ENCODE measurements around the gene TOMM40.
"Not testable (repeated sequence)": the region's sequence is repeated elsewhere in the genome, so short reads cannot be mapped to it uniquely, and the experiment has no call there.

Gene TOMM40

GRCh38 chr19:44855606-44856005, 35.4 kb upstream of the TOMM40 start:
- H3K27ac ChIP-seq (ENCODE audit: low read length) = no peak overlapping the region
- peaks cover 21% of the 10 kb centered on the region for H3K36me3 ChIP-seq (ENCODE audit: insufficient read depth, low read depth, low read length)

GRCh38 chr19:44856421-44857083, 34.5 kb upstream of the TOMM40 start:
- Histone ChIP-seq H3K36me3 (ENCODE audit: insufficient read depth, low read depth, low read length) (peaks cover 30% of the 10 kb centered on the region), H3K4me1 (ENCODE audit: insufficient read depth, low read length) (no peaks in the 10 kb centered on the region), H3K9me3 (ENCODE audit: insufficient read depth, low read depth, low read length) (no peaks in the 10 kb centered on the region), H3K9ac (ENCODE audit: low read depth, low read length) (no peak overlapping the region), H3K27ac (ENCODE audit: low read length) (no peak overlapping the region), H3K27me3 (ENCODE audit: insufficient read depth, low read length) (no peaks in the 10 kb centered on the region), H3K4me3 (ENCODE audit: low read length) (no peak overlapping the region)

More at GRCh38 chr19:44855606-44856005, 35.4 kb upstream of the TOMM40 start:
- Histone ChIP-seq H3K27me3 (ENCODE audit: insufficient read depth, low read length) (no peaks in the 10 kb centered on the region), H3K9ac (ENCODE audit: low read depth, low read length) (no peak overlapping the region), H3K9me3 (ENCODE audit: insufficient read depth, low read depth, low read length) (no peaks in the 10 kb centered on the region), H3K4me1 (ENCODE audit: insufficient read depth, low read length) (peaks cover 2% of the 10 kb centered on the region; the same call in 1 of the 2 replicates), H3K4me3 (ENCODE audit: low read length) (no peak overlapping the region)

DNA sequence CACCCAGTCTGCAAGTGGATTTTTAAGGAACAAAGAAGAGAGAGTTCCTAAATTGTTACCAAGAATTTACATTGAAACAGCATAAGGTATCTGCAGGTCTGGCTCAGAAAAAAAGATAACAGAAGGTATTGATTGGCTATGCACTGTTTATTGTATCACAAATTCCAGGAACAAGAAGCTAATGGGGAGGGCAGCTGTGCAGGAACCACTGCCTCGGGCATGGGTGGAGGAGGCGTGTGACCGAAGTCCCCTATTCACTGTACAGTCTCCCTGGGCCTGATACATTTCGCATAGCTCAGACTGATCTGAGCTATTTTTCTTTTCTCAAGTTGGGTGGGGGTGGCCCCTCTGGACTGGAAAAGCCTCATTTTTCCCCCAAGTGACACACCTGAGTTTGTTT, 33.2 kb upstream of the TOMM40 start:
- no peaks in the 10 kb centered on the region for H3K9me3 ChIP-seq (ENCODE audit: insufficient read depth, low read depth, low read length)
- H3K36me3 ChIP-seq (ENCODE audit: insufficient read depth, low read depth, low read length) = peaks cover 35% of the 10 kb centered on the region
- no peaks in the 10 kb centered on the region for H3K4me1 ChIP-seq (ENCODE audit: insufficient read depth, low read length)
- H3K4me3 ChIP-seq (ENCODE audit: low read length) = no peak overlapping the region
- H3K9ac ChIP-seq (ENCODE audit: low read depth, low read length) = no peak overlapping the region
- H3K27ac ChIP-seq (ENCODE audit: low read length) = no peak overlapping the region
- H3K27me3 ChIP-seq (ENCODE audit: insufficient read depth, low read length) = no peaks in the 10 kb centered on the region

- not testable (repeated sequence) for H3K4me1 ChIP-seq (ENCODE audit: insufficient read depth, low read length); H3K9me3 ChIP-seq (ENCODE audit: insufficient read depth, low read depth, low read length); H3K9ac ChIP-seq (ENCODE audit: low read depth, low read length); H3K27ac ChIP-seq (ENCODE audit: low read length); H3K27me3 ChIP-seq (ENCODE audit: insufficient read depth, low read length); H3K4me3 ChIP-seq (ENCODE audit: low read length)
- peaks cover 48% of the 10 kb centered on the region for H3K36me3 ChIP-seq (ENCODE audit: insufficient read depth, low read depth, low read length)
These were observed 29.5 kb upstream of the TOMM40 start for GRCh38 chr19:44861576-44861975.

- H3K4me1 ChIP-seq (ENCODE audit: insufficient read depth, low read length) = no peaks in the 10 kb centered on the region
- no peak overlapping the region for H3K27ac ChIP-seq (ENCODE audit: low read length)
- no peaks in the 10 kb centered on the region for H3K9me3 ChIP-seq (ENCODE audit: insufficient read depth, low read depth, low read length)
- H3K9ac ChIP-seq (ENCODE audit: low read depth, low read length) = no peak overlapping the region
- no peaks in the 10 kb centered on the region for H3K27me3 ChIP-seq (ENCODE audit: insufficient read depth, low read length)
- H3K36me3 ChIP-seq (ENCODE audit: insufficient read depth, low read depth, low read length) = peaks cover 64% of the 10 kb centered on the region
- no peak overlapping the region for H3K4me3 ChIP-seq (ENCODE audit: low read length)
These were observed 27.1 kb upstream of the TOMM40 start for GRCh38 chr19:44863990-44864389.

DNA sequence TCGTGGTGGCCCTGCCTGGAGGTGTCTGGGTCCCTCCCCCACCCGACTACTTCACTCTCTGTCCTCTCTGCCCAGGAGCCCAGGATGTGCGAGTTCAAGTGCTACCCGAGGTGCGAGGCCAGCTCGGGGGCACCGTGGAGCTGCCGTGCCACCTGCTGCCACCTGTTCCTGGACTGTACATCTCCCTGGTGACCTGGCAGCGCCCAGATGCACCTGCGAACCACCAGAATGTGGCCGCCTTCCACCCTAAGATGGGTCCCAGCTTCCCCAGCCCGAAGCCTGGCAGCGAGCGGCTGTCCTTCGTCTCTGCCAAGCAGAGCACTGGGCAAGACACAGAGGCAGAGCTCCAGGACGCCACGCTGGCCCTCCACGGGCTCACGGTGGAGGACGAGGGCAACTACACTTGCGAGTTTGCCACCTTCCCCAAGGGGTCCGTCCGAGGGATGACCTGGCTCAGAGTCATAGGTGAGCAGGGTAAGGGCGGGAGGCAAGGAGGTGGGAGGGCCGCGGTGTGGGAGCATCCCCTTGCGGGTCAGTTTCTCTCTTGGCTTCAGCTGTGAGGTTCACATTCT, 25.8 kb upstream of the TOMM40 start:
- H3K9ac ChIP-seq (ENCODE audit: low read depth, low read length) = no peak overlapping the region

GRCh38 chr19:44866664-44867063, 24.4 kb upstream of the TOMM40 start:
- Histone ChIP-seq H3K4me3 (ENCODE audit: low read length) (no peak overlapping the region), H3K9me3 (ENCODE audit: insufficient read depth, low read depth, low read length) (no peaks in the 10 kb centered on the region), H3K4me1 (ENCODE audit: insufficient read depth, low read length) (no peaks in the 10 kb centered on the region), H3K27me3 (ENCODE audit: insufficient read depth, low read length) (no peaks in the 10 kb centered on the region), H3K36me3 (ENCODE audit: insufficient read depth, low read depth, low read length) (peaks cover 56% of the 10 kb centered on the region), H3K27ac (ENCODE audit: low read length) (no peak overlapping the region), H3K9ac (ENCODE audit: low read depth, low read length) (no peak overlapping the region)

More for the DNA sequence above, 25.8 kb upstream of the TOMM40 start:
- H3K9me3 ChIP-seq (ENCODE audit: insufficient read depth, low read depth, low read length) = no peaks in the 10 kb centered on the region
- no peaks in the 10 kb centered on the region for H3K27me3 ChIP-seq (ENCODE audit: insufficient read depth, low read length)
- H3K4me3 ChIP-seq (ENCODE audit: low read length) = no peak overlapping the region
- no peak overlapping the region for H3K27ac ChIP-seq (ENCODE audit: low read length)
- no peaks in the 10 kb centered on the region for H3K4me1 ChIP-seq (ENCODE audit: insufficient read depth, low read length)
- H3K36me3 ChIP-seq (ENCODE audit: insufficient read depth, low read depth, low read length) = peaks cover 60% of the 10 kb centered on the region

DNA sequence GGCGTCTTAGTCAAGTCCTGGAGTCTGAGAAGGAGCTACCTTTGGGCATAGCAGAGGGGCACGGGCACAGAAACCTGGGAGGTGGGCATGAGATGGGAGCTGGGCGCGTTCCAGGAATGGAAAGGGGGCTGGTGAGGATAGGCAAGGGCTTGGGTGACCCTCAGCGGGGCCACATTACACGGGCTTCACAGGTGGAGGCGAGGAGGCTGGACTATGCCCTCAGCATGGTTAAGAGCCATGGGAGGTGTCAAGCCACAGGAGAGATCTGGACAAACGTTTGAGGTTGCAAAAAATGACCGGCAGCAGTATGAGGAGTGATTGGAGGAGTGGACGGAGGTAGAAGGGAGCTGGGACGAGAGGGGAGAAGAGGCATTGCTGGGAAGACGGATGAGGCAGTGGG, 23.5 kb upstream of the TOMM40 start:
- H3K9me3 ChIP-seq (ENCODE audit: insufficient read depth, low read depth, low read length) = no peaks in the 10 kb centered on the region
- H3K9ac ChIP-seq (ENCODE audit: low read depth, low read length) = no peak overlapping the region
- H3K27me3 ChIP-seq (ENCODE audit: insufficient read depth, low read length) = no peaks in the 10 kb centered on the region
- H3K27ac ChIP-seq (ENCODE audit: low read length) = no peak overlapping the region
- H3K4me1 ChIP-seq (ENCODE audit: insufficient read depth, low read length) = no peaks in the 10 kb centered on the region
- no peak overlapping the region for H3K4me3 ChIP-seq (ENCODE audit: low read length)
- H3K36me3 ChIP-seq (ENCODE audit: insufficient read depth, low read depth, low read length) = peaks cover 61% of the 10 kb centered on the region

GRCh38 chr19:44869733-44870470, 21.2 kb upstream of the TOMM40 start:
- no peak overlapping the region for H3K27ac ChIP-seq (ENCODE audit: low read length)
- no peak overlapping the region for H3K9ac ChIP-seq (ENCODE audit: low read depth, low read length)
- no peaks in the 10 kb centered on the region for H3K27me3 ChIP-seq (ENCODE audit: insufficient read depth, low read length)
- no peak overlapping the region for H3K4me3 ChIP-seq (ENCODE audit: low read length)
- H3K4me1 ChIP-seq (ENCODE audit: insufficient read depth, low read length) = no peaks in the 10 kb centered on the region
- H3K9me3 ChIP-seq (ENCODE audit: insufficient read depth, low read depth, low read length) = no peaks in the 10 kb centered on the region
- peaks cover 81% of the 10 kb centered on the region for H3K36me3 ChIP-seq (ENCODE audit: insufficient read depth, low read depth, low read length)

DNA sequence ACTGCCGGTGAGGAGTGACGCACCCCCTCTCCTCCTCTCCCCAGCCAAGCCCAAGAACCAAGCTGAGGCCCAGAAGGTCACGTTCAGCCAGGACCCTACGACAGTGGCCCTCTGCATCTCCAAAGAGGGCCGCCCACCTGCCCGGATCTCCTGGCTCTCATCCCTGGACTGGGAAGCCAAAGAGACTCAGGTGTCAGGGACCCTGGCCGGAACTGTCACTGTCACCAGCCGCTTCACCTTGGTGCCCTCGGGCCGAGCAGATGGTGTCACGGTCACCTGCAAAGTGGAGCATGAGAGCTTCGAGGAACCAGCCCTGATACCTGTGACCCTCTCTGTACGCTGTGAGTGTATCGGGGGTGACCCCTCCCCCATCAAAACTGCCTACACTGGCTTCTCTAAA, 19.2 kb upstream of the TOMM40 start:
- H3K9me3 ChIP-seq (ENCODE audit: insufficient read depth, low read depth, low read length) = no peaks in the 10 kb centered on the region
- no peak overlapping the region for H3K4me3 ChIP-seq (ENCODE audit: low read length)
- peaks cover 82% of the 10 kb centered on the region for H3K36me3 ChIP-seq (ENCODE audit: insufficient read depth, low read depth, low read length)
- H3K27me3 ChIP-seq (ENCODE audit: insufficient read depth, low read length) = no peaks in the 10 kb centered on the region
- H3K9ac ChIP-seq (ENCODE audit: low read depth, low read length) = no peak overlapping the region
- H3K27ac ChIP-seq (ENCODE audit: low read length) = no peak overlapping the region
- H3K4me1 ChIP-seq (ENCODE audit: insufficient read depth, low read length) = peaks cover 6% of the 10 kb centered on the region

DNA sequence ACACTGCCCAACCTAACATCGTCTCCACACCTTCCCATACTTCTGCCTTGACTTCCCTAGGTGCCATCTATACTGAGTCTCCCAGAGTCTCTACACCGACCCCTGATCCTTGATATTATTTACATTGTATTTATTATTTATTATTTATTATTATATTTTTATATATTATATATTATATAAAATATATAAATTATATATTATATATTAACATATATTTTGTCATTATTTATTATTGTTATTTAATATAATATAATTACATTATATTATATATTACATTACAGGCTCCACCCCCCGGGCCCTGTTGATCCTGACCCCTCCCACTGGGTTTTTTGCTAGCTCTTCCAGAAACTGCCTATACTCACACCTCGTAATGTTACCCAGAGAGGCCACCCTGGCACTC, 18.4 kb upstream of the TOMM40 start:
- H3K9ac ChIP-seq (ENCODE audit: low read depth, low read length) = no peak overlapping the region
- H3K4me1 ChIP-seq (ENCODE audit: insufficient read depth, low read length) = peaks cover 10% of the 10 kb centered on the region

DNA sequence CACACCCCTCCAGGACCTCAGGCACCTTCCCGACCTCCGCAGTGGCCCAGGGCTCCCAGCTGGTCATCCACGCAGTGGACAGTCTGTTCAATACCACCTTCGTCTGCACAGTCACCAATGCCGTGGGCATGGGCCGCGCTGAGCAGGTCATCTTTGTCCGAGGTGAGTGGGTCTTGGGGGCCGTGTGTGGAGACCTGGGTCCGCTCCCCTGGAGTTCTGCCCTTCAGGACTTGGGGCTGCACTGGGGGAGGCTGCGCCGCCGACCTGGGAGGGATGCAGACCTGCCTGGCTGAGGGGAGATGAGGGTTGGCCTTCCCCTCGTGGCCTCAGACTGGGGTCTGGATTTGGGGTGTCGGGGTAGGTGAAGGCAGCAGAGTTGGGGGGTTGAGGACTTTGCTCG, 16.7 kb upstream of the TOMM40 start:
- no peak overlapping the region for H3K4me3 ChIP-seq (ENCODE audit: low read length)
- H3K9ac ChIP-seq (ENCODE audit: low read depth, low read length) = no peak overlapping the region
- H3K36me3 ChIP-seq (ENCODE audit: insufficient read depth, low read depth, low read length) = peaks cover 89% of the 10 kb centered on the region
- peaks cover 10% of the 10 kb centered on the region for H3K4me1 ChIP-seq (ENCODE audit: insufficient read depth, low read length)
- H3K27me3 ChIP-seq (ENCODE audit: insufficient read depth, low read length) = no peaks in the 10 kb centered on the region
- H3K27ac ChIP-seq (ENCODE audit: low read length) = no peak overlapping the region
- H3K9me3 ChIP-seq (ENCODE audit: insufficient read depth, low read depth, low read length) = no peaks in the 10 kb centered on the region

More for the DNA sequence above, 18.4 kb upstream of the TOMM40 start:
- Histone ChIP-seq H3K27me3 (ENCODE audit: insufficient read depth, low read length) (no peaks in the 10 kb centered on the region), H3K9me3 (ENCODE audit: insufficient read depth, low read depth, low read length) (no peaks in the 10 kb centered on the region), H3K4me3 (ENCODE audit: low read length) (no peak overlapping the region), H3K27ac (ENCODE audit: low read length) (no peak overlapping the region), H3K36me3 (ENCODE audit: insufficient read depth, low read depth, low read length) (peaks cover 84% of the 10 kb centered on the region)
